NCI-H2227 (cell line): ENCODE measurements around the gene EN2.

Experiments
- DNase-seq: peaks from one replicate; lab custom pipeline; 2025; ENCODE audit not compliant: unreplicated experiment; lab: John Stamatoyannopoulos, UW

Gene EN2

DNA sequence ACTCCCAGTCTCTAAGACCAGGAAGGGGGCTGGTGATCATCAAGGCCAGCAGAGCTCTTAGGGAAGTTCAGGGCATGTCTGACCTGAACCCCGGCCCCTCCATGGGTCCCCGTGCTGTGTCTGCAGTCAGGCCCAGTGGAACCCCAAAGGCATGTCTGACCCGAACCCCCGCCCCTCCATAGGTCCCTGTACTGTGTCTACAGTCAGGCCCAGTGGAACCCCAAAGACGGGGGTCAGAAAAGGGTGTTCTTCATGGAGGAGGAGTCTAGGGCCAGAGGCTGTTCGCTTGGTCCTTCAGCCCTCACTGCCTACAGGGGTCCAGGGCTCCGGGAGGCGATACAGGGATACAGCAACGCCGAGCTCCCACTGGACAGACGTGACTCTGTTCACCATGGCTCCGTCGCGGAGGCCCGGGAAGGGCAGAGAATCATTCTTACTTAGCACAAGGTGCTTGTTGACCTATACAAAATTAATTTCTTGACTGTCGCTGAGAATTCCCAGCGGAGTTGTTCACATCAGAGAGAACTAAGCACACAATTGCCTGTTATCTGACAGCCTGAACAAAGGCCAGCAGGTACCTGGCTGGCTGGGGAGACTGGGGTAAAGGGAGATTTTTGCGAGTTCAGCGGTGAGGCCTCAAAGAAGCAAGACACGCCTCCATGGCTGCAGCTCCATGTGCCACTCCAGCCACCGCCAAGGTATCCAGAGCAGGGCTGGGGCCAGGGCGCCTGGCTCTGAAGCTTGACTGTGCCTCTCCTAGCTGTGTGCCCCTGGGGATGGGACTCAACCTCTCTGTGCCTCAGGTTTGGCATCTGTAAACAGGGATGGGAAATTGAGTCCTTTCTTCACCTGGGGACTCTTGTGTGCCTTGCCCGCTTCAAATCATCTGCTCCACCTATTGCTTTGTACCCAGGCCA lies 26.8 kb downstream of the EN2 start:
- DNase-seq: no peak

DNA sequence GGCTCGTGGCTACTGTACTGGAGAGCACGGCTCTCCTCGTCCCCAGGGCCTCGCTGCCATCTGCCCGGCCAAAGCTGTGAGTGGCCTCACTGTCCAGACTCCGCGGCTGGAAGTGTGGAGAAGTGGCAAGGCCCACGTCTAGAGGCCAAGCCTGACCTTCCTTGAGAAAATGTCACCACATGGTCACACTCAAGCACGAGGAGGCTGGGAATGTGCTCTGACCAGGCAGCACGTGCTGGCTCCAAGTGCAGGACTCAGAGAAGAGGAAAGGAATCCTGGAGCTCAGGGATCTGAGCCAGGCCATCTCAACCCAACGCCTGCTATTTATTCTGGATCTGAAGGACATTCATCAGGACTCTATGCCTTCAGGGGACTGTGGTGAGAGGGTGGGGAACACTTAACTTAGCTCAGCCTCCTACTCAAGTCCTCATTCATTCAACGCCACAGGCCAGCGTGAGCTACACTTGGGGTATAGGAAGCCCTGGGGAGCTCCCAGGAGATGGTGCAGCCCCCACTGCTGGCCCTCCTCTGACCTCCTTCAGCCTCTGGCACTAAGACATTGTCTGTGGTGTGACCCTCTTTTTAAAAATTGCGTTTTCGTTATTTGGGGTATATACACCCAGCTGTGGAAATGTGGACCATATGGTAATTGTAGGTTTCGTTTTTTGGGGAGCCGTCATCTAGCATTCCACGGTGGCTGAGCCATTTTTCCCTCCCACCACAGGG lies 29.0 kb downstream of the EN2 start:
- DNase-seq: no peak

DNA sequence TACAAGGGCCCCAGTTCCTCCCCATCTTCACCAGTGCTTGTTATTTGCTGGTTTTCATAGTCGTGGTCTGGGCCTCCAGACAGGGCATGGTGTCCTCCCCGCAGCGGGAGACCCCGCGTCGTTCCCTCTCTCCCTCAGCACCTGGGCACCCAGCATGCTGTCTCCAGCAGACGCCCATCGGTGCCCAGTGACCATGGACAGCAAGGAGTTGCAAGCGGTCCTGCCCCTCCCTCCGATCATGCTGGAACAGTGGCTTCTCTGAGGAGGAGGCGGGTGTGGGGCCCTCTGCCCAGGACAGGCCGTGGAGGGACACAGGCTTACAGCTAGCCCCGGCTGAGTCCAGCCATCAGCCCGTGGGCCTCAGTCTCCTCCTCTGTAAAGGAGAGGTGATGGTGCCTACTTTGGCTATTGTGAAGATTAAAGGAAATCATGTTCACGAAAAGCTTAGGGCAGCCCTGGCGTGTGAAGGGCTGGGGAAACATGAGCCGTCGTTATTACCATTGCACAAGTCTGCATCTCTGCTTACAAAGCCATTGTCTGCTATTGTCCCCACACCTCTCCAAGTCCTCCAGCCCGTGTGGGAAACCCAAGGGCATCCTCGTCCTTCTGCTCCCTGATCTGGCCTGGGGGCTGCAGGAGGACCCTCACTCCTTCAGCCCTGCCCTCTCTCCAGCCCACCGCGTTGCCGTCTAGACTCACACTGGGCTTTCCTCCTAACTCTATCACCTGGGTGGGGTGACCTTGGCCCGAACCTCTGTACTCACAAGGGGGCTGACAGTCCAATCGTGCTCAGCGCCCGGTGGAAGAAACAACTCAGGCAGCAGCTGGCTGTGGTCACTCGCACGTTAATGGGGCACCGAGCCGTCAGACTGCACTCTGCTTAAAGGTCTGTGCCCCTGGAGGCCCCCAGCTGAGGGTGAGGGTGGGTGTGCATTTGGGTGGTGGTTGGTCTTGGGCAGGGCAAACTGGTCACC lies 29.9 kb downstream of the EN2 start:
- no peak for DNase-seq

DNA sequence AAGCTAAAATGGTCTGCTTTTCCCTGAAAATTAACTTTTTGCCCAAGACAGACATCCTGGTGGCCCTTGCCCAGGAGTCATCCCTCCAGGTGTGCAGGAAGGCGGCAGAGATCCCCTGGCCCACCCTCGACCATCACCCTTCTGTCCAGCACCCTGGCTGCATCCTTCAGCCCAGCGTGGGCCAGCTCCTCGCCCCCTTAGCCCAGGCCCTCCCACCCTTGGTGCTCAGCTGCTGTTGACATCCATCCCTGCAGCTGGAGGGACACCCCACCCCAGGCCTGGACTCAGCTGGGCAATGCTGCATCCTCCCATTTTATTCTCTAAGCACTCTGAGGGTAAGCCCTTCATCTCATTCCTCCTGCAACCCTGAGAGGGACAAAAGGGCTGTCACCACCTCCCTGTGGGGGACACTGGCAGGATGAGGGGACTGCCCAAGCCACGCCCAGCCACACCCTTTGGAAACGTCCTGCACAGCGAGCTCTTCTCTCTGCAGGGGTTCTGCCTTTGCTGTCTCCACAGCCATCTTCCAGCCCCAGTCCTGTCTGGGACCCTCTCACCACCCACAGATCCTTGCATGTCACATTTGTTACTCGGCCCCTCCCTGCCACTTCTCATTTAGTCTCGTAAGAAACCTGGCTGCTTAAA lies 30.7 kb downstream of the EN2 start:
- no peak for DNase-seq

DNA sequence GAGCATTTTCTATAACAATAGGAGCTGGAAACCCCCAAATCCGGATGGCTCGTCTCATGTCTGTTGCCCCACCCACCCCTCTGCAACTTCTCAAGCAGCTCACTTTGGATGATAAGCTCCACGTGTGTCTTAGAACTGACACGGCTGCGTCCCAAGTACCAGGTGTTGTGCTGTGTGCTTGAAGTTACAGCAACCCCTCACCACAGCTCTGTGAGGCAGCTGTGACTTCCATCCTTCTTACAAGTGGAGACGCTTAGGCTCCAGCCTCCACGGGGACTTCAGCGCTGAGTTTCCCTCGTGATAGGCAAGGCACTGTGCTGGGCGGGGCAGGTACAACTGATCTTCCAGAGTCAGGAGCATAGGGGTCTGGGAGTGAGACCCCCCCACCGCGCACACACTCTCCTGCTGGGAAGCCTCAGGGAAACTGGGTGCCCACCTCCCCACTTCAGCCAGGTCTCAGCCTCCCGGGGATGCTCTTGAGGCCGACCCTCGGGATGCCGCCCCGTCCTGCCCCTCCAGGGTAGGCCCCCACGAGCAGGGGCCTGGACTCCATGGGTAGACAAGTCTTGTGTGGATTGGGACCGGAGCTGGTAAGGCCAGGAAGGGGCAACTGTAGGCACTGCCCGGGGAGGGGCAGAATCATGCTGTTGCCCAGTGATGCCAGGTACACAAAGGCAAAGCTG lies 31.4 kb downstream of the EN2 start:
- no peak for DNase-seq

DNA sequence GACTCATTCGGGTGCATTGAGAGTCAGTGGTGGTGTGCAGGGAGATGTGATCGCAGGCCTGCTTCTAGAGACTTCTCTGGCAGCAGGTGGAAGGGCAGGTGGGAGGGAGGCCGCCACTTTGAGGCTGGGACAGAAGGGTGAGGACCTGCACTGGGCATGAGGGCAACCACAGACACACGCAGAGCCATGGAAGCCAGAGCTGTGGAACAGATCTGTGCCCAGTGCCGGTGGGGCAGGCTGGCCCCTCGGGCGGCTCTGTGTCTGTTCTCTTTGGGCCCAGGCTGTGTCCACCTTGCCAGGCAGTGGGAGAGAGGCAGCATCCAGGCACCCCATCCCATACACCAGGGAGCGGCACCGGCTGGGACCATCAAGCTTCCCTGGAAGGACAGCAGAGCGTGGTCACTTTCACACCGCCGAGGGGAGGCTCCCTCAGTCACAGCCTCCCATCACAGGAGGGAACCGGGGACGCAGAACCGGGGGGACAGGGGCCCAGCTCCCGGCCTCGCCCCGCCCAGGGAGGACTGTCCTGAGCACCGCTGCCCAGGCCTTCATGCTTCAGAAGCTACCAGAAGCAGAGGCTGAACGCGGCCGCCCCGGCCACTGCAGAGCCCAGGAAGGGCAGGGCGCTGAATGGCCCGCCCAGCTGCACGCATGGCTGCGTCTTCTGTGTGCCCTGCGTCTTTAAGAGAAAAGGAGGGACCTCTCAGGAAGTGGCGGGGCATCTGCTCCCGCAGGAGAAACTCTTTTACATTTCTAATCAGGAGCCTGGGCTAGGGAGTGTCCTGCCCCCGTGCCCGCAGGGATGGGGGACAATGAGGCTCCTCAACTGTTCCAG lies 32.1 kb downstream of the EN2 start:
- DNase-seq: no peak

DNA sequence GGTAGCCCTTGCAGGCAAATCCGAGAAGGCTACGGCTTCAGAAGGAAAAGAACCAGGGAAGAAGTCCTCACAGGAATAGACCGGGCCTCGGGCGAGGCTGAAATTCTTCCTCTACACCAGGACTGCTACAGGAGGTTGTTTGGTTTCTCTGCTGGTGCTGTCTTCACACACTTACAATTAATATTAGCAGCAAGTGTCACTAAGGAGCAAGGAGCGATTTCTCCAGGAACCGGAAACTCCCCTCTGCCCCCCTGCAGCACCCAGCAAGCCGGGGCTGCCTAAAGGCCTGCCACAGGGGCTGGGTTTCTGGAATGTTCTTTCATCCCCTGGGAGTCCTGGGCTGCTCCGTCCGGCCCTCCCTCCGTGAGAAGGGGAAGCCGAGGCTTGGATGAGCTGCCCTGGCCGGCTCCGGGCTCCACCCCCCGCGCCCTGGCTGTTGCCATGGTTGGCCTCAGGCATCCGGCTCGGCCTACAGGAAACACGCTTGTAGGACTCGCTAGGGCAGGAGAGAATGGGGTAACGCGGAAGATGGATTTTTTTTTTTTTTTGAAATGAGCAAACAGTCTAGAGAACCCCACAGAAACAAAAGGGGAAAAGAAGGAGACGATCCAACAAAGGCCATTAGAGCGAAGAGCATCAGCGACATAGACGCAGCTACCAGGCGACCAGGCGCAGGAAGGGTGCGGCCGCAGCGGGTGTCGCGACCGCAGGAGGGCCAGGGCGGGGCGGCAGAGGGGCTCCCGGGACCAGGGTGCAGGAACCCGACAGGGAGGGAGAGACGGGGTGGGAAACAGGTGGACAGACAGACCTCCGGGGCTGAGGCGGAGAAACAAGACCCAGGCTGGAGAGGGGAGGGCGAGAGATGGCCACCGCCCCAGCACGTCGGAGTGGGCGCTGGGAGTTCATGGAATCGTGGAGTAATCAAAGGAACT lies 33.0 kb downstream of the EN2 start:
- DNase-seq: no peak

DNA sequence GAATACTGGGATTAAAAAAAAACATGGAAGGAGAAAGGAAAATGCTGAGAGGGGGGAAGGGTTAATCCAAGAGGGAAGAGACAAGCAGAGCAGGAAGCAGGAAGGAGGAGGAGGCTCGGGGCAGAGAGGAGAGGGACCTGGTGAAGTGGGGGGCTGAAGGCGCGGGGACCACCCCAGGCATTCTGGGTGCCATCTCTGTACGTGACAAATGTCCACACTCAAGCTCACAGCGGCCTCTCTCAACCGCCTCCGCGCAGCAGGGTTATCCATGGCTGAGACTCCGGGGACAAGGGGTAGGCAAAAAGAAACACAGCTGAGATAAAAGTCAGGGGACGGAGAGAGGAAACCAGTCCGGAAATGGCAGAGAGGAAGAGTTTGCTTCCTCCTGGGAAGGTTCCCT lies 33.9 kb downstream of the EN2 start:
- DNase-seq: no peak

DNA sequence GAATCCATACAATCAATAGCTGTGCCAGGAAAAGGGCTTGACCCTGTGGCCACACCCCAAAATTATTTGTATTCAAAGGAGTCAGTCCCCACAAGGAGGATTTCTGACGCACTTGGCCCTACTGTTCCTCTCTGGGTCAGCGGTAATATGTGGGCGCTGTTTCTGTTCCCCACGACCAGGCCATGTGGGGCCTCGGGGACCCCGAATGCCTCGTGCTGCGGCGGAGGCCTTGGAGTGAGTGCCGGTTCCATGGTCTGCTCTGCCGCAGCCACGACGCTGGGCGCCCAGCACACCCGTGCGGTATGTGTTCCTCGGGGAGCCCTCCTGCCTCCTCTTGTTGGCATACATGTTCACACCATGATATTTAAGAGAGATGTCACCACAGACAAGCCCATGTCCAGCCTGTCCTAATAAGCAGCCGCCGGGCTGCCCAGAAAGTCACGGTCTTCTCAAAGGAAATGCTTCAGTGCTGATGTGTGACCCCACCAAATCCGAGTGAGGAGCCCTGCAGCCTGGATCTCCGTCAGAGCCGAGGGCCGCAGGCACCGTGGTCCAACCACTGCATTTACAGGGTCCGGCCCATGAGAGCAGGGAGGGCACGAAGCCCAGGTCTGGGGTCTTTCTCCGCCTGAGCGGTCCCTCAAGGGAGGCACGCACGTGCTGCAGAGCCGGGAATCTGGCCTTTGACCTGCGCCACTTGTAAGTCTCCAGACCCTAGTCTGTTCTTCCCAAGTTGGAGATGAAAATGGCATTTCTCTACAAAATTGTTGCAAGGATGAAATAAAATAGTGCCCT lies 36.0 kb downstream of the EN2 start:
- no peak for DNase-seq

DNA sequence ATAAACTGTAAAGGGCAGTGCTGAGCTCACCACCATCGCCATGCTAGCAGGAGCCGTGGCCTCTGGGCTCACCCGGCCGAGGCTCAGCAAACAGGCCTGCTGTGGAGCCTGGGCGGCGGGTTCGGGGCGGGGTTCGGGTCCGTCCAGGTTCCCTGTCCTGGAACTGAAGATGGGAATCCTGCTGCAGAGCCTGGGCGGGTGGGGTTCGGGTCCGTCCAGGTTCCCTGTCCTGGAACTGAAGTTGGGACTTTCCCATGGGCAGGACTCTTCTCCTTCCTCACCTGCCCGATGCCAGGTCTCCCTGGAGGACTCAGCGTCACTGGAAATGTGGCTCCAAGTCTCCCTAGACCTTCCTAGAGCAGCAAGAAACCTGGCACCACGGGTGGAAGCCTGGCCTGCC lies 36.6 kb downstream of the EN2 start:
- no peak for DNase-seq

DNA sequence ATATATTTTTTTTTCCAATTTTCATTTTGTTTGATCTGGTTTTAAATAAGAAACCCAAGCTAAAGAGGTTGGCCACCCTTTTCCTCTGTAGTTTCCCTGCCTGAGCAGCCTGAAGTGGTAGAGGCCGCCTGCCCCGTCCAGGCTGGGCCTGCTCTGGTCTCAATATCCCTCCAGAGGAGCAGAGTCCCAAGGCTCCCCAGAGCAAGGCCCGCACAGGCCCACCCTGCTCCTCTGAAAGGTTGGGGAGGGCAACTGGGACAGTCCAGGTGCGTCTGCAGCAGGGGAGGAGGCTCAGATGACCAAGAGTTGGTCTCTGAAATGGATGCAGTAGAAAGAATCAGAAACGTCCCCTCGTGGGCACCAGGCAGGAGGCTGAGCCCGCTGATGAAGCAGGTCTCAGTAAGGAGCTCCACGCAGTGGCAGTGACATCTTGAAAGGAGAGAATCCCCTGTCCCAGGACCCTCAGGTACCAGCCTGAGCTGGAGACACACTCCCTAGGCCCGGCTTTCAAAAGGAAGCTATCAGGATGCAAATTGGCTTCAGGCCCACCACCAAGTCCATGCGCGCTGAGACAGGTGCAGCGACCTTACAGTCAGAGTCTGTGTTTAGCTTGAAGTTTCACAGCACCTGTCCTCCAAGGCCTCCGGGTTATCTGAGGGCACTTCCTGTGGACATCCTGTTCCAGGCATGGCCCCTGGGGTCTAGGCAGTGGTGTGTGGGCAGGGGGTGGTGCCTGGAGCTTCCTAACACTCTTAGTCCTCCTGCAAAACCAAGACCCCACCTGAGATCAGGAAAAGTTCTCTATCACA lies 37.7 kb downstream of the EN2 start:
- no peak for DNase-seq

DNA sequence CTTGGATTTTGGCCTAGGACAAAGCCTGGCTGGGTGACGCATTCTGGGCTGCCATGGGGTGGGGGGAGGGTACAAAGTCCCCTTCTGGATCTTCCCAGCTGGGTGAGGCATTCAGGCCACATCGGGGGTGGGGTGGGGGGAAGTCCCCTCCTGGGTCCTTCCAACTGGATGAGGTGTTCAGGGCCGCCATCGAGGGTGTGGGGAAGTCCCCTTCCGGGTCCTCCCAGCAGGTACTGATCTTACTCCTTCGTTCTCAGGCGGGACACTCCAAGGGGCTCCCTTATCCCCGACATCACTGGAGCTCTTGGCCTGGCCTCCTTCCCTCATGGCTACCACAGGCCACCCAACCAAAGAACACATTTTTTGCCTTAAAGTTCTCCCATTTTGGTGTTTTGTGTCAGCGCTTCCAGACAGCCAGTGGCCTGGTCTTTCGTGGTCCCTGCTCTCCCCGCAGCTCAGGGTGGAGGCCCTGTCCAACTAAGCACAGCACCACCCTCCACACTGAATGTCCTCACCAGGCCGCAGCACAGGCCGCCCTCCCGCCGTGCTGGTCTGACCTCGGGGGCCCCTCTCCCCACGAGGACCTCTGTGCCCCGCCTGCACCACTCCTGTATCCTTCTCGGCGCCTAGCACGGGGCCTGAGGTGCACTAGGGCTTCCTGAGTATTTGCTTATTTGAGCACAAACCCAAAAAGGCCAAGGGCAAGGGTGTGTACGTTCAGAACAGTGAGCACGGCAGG lies 38.5 kb downstream of the EN2 start:
- DNase-seq: no peak

DNA sequence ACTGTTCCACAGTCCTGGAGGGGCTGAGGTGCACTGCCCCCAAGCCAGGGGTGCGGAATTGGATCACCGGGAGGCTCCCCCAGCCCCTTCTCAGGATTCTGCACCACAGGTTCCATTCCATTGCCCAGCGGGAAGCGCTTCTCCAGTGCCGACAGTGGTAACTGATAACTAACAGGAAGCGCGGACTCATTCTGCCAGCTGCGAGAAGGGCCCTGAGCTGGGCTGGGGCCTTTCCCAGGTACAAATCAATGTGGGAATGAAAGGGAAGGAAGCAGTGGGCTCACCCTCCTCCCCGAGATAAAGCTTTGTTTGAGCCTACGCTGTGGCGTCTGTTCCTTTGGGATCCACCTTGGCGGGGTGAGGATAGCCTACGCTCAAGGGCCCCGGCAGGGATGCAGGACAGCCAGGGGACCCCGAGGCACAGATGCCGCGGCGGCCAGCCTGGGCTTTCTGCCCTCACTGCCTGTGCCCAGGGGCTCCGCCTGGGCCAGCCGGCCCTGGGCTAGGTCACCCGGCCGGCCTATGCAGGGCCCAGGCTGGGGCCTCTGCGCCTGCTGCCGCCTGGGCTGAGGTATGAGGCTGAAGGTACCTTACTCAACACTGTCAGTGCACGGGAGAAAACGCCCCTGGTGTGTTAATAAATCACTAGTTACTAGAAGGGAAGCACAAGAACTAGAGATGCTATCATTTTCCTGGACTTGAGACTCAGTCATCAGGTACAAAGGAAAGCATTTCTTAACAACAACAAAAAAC lies 39.4 kb downstream of the EN2 start:
- DNase-seq: no peak

DNA sequence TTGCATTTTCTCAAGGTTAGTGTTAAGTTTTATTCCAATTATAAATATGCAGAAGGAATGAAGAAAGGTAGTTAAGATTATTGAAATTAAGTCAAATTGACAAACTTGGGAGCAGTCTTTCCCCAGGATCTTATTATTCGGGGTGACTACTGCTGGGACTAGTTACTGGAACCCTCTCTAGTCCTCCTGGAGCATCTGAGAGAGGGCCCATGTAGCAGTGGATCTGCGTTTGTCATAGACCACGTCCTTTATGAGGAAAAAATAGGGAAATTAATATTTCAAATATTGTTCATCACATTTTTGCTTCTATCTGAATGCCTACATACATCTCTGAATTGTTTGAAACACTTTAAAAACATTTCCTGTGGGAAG lies 47.5 kb downstream of the EN2 start:
- DNase-seq: no peak

DNA sequence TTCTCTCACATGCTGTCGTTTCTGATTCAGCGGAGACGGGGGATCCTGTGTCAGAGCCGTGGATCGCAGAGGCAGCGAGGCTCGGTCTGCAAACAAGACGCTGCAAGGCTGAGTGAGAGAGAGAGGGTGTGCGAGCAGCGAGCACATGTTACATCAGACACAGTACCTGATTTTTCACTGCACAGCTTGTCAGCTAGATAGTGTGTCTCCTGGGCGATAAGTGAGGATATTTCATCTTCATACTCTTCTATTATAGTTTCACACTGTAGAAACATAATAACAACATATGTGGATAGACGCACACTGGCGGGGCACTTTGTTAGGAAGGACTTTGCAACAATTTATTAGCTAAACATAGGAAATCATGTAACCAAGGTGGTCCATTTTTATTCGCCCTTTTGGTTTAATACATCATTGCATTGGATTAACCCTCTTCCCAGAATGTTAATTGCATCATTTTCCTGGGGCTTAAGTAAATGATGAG lies 49.0 kb downstream of the EN2 start:
- DNase-seq: no peak
